NCI-H226 (cell line): ENCODE results near the gene TEX101.
"Not testable (repeated sequence)": the region's sequence is repeated elsewhere in the genome, so short reads cannot be mapped to it uniquely, and the experiment has no call there.

ENCODE experiments used
- DNase-seq: peaks from one replicate; pipeline ENCODE4 v3.0.0-alpha.2; 2015

Gene TEX101, protein sequence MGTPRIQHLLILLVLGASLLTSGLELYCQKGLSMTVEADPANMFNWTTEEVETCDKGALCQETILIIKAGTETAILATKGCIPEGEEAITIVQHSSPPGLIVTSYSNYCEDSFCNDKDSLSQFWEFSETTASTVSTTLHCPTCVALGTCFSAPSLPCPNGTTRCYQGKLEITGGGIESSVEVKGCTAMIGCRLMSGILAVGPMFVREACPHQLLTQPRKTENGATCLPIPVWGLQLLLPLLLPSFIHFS

DNA sequence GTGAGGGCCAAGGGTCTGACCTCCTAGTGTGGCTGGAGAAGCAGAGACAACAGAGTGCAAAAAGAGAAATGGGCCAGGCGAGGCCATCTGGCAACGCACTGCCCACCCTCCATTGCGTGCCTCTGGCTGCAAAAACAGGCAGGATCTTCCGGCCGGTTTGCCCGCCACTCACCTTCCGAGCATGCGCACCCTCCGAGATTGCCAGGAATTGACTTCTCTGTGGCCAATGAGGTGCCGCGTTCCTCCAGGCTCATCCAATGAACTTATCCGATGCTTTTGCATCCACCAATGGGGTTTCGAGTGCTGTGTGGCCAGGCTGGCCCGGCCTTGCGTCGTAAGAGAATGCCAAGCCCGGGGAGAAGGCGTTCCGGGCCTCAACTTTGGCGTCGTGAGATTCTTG, at the start of gene TEX101:
TEX101 (plus strand) TSS at position 337 of the 400 bp plus-strand sequence. CDS start 1,030 bp downstream, outside the sequence.
- no peak for DNase-seq

DNA sequence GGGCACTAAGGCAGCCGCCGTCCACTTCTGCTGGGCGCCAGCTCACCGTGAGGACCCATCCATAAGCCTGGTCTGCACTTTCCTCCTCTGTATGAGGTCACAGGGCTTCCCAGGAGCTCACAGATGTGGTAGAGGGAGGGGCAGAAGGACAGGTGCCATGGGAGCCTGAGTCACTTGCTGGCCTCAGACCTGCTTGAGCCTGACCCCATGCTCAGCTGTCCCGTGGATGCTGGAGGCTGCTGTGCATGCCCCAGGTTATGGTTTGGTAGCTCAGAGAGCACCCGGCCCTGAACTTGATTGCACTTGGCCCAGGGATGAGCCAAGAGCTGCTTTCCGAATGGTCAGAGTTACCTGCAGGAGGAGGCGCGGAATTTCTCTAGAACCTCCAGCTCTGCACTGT, 49.0 kb upstream of the TEX101 start:
- not testable (repeated sequence) for DNase-seq

DNA sequence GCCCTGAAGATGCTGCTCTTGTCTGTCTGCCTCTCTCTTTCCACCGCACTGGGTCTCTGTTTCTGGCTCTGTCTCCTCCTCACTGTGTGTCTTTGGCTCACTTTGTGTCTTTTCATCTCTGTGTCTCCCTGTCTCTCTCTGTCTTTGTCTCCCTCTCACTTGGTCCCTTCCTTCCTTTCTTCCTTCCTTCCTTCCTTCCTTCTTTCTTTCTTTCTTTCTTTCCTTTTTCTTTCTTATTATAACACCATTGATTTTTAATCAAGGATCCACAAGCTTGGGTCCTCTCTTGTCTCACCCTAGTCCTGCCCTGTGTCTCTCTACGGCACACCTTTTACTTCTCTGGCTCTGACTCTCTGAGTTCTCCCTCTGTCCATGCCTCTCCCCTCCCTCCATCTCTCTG, 46.9 kb upstream of the TEX101 start:
- DNase-seq, result no peak

DNA sequence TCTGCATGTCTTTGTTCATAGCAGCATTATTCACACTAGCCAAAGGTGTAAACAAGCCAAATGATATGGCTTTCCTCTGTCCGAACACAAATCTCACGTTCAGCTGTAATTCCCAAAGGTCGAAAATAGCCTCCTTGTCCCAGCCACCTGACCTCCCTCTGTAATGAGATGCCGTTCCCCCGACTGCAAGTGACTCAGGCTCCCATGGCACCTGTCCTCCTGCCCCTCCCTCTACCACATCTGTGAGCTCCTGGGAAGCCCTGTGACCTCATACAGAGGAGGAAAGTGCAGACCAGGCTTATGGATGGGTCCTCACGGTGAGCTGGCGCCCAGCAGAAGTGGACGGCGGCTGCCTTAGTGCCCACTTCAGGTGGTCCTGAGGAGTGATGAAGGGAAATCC, 45.8 kb upstream of the TEX101 start:
- DNase-seq, result not testable (repeated sequence)

DNA sequence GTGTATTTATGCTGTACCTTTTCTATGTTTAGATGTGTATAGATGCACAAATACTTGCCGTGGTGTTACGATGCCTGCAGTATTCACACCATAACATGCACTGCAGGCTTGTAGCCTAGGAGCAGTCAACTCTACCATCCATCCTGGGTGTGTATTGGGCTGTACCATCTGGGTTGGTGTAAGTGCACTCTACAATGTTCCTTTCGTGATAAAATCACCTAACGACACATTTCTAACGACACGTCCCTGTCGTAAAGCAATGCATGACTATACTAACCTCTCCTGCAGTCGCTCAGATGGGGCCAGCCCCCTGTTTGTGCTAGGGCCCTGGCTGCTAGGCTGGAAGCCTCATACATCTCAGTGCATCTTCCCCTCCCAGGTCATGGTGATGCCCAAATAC, 42.8 kb upstream of the TEX101 start:
- DNase-seq, result no peak

DNA sequence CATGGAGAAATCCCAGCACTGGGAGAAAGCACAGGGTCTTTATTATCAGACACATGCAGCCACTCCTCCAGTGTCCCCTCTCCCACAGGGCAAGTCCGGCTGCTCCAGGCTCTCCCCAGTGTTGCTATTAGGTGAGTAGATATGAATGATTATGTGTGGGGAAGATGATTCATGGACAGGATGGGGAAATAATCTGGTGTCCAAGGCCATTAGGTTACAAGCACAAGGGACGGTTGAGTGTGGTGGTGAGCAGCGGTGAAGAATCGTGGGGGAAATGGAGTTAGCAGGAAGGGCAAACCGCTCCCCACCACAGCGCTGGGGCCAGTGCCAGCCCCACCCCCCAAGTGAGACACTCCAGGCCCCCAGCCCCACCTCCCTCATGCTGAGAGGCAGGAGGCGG, 42.2 kb upstream of the TEX101 start:
- no peak for DNase-seq

DNA sequence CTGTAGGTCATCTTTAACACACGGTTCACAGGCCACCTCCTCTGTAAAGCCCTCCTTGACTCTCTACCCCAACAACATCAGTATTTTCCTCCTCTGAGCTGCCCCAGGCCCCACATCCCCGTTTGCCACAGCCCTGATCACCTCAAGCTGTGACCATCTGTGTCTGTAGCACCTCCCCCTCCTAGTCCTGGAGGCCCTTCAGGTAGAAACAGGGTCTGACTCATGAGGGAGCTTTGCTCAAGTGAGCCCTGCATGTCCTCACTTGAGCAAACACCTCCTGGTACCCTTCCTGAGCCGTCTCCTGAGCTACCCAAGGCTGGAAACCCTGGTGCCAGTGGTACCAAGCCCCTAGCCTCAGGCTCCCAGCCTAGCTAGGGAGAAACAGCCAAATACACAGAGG, 37.1 kb upstream of the TEX101 start:
- not testable (repeated sequence) for DNase-seq

DNA sequence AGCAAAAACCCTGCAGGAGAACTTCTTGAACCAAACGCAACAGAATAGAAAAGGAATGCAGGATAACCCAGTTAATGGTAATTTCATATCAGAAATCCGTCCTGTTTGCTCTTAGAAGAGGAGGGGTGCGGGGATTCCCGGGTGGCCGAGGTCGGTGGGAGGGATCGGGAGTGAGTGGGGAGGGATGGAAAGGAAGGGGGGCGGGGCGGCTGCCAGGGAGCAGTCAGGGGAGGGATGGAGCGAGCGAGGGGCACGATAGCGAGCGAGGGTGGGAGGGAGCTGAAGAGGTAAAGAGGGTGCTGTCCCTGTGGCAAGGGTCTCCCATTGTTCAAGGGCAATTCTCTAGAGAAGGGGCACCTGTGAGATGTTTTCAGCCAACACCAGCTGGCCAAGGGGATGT, 34.7 kb upstream of the TEX101 start:
- no peak for DNase-seq

DNA sequence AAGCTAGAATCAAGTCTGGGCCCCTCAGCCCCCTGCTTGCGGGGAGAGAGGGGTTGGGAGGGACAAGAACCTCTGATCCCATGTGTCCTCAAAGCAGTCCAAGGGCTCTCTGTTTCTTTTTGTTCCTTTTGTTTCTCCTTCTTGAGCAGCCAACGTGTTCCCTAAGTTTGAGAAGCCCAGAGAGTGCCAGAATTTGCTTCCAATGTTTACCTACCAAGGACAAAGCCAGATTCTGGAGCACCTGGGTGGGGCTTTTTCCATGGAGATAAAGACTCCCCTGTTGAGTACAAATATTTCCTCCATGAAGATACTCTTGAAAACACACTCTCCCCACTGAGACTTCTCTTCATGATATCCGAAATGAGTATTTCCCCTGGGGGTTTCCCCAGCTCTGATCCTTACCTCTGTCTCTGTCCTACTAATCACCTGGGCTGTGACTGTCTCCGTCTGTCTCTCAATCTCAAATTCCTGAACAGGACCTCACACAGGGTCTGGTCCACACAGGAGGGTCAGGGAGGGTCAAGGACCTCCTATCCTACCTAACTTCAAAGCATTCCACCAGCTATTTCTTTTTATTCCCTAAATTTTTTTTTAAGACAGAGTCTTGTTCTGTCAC, 33.8 kb upstream of the TEX101 start:
- DNase-seq, result no peak

DNA sequence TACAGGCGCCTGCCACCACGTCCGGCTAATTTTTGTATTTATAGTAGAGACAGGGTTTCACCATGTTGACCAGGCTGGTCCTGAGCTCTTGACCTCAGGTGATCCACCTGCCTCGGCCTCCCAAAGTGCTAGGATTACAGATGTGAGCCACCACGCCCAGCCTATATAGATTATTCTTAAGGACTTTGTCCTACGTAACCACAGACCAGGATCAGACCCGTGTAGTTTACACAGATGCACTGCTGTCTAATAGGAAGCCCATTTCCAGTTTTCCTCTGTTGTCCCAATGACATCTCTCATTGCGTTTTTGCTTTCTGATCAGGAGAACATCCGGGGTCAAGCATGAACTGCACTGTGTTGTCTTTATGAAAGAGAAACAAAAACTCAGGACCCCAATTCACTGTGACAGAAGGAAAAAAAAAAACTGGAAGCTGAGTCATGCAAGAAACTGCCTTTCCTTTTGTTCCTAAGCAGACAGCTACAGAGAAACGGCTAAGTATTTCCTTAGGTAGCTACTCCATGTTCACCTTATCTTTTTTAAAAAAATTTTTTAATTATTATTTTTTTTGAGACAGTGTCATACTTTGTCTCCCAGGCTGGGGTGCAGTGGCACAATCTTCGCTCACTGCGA, 32.0 kb upstream of the TEX101 start:
- not testable (repeated sequence) for DNase-seq

DNA sequence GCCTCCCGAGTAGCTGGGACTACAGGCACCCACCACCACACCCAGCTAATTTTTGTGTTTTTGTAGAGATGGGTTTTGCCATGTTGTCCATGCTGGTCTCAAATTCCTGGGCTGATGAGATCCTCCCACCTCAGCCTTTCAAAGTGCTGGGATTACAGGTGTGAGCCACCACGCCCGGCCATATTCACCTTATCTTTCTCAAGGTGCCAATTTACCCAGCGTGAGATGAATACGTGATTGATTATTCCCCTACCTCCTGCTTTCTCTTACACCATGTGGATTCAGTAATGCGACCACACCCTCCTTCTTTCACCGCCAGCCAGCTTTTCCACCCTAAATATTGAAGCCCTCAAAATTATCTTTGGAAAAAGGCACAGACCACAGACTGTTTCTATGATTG, 31.4 kb upstream of the TEX101 start:
- DNase-seq, result not testable (repeated sequence)

DNA sequence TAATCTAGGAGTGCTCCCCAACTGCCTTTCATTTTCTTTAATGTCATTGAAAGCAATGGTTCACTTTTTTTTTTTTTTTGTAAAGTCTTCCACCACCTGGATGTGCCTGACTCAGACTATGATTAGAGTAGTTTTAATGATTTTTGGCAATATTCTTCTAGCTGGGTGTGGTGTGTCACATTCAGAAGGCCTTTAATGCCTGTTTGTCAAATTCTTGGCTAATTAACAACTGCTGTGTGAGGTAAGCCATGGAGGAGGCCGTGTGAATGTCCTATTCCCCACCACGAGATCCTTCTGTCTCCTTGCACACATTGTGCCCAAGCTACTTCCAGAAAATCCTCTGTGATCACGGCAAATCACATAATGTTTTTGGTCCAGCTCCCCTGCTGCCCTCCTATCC, 30.9 kb upstream of the TEX101 start:
- DNase-seq, result not testable (repeated sequence)

DNA sequence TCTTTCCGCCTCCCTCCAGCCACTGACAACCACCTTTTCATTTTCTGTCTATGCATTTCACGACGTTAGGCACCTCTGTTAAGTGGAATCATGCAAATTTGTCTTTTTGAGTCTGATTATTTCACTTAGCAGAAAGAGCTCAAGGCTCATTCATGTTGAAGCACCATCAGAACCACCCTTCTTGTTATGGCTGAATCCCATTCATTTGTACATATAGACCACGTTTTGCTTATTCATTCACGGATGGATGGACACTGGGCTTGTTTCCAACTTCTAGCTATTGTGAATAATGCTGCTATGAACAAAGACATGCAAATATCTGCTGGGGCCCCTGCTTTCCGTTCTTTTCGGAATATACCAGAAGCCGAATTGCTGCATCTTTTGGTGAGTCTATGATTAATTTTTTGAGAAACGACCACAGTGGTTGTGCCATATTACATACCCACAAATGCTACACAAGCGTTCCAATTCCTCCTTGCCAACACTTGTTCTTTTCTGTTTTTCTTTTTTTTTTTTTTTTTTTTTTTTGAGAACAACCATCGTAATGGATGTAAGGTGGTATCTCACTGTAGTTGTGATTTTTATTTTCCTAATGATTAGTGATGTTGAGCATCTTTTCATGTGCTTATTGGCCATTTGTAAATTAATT, 23.7 kb upstream of the TEX101 start:
- not testable (repeated sequence) for DNase-seq

DNA sequence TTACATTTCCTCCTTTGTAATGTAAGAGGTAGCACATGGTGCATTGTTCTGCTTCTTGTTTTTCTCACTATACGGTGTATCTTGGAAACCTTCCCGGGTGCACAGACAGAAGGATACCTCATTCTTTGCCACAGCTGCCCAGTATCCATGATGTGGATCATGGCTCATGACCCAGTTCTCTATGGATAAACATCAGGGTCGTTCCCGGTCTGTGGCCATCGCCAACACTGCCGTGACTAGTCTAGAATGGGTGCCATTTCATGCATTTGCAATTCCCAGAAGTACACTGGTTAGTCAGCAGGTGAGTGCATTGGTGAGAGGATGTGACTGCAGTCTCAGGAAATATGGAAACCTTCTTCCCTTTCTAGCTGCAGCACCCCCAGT, 23.1 kb upstream of the TEX101 start:
- DNase-seq, result not testable (repeated sequence)

DNA sequence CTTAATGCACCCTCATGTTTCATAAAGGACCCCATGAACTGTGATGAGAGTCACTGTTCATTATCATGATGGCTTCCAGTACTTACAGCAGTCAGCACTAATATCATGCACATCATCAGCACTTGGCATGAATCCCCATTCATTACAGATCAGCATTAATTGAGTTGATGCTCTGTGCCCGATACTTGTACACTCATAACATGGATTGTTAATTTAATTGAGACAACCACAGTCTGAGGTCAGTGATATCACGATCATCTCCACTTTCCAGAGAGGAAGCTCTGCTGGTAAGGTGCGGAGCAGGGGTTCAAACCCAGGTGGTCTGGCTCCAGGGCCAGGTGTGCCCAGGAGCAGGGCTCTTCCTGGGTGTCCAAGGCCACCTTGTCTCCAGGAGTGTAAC, 21.2 kb upstream of the TEX101 start:
- DNase-seq, result not testable (repeated sequence)

DNA sequence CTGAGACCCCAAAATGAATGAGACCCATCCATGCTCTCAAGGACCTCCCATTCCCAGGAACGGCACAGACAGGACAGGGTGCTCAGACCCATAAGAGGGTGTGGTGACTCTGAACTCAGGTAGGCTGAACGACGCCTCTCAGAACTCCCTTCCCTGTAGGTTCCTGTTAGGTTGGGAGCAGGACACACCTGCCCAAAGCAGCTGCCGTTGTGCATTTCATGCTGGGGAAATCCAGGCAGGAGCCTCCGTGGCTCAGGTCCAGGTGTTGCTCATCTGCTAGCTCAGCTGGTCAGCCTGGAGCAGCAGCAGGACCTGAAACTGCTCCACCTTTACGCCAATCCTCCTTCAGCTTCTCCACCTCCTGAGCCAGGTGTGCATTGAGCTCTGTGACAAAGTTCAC, 19.1 kb upstream of the TEX101 start:
- no peak for DNase-seq

DNA sequence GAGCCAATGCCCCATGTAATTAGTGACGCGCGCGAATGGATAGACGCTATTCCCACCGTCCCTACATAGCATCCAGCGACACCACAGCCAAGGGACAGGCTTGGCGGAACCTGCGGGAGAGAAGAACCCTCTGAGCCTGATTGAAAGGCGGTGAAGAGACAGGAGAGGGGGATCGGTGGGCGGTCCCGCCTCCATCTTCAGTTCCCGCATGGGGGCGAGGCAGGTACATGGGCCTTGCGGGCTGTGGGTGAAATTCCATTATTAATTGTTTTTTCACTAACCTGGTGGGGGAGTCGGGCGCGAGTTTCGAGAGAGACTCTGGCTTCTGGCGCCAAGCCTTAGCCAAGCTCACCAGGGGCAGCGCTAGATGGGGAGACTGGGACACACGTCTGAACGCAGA, 8.4 kb upstream of the TEX101 start:
- no peak for DNase-seq

DNA sequence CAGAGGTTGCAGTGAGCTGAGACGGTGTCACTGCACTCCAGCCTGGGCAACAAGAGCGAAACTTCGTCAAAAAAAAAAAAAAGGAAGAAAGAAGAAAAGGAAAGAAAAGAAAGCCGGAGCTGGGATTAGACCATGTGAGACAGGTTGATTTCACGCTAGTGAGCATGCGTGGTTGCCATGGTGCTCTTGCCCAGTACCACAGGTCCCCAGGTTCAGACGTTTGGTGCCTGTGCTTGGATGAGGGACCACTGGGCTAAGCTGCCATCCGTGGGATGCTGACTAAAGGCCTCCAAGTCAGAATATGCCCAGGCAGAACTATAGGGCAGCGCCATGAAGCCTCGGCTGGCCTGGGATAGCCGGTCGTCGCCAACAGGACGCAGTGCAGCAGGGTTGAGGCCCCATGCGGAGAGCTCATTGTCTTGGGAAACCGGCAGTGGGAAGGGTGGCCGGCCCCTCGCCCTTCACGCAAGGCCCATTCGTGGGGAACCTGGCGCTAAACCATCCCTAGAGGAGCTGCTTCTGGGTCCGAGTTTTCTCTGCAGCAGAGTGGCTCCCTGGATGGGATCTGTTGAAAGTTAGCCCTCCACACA, 7.2 kb upstream of the TEX101 start:
- no peak for DNase-seq

DNA sequence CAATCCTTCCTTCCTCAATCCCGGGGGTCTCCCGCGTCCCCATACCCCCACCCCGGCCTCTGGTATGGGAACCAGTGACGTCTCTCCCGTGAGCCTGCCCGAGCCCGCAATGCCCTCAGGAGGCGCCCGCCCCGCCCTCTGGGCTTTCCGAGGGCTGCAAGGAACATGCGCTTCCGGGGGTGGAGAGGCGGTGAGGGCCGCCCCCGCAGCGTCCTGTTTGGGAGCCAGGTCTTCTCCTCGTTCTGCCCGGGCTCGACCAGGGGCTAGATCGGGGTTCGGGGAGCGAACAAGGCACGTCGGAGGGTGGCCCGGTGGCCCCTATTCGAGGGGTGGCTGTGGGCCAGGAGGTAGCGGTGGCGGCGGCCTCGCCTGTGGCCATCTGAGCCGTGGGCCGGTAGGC, 6.6 kb upstream of the TEX101 start:
- no peak for DNase-seq

DNA sequence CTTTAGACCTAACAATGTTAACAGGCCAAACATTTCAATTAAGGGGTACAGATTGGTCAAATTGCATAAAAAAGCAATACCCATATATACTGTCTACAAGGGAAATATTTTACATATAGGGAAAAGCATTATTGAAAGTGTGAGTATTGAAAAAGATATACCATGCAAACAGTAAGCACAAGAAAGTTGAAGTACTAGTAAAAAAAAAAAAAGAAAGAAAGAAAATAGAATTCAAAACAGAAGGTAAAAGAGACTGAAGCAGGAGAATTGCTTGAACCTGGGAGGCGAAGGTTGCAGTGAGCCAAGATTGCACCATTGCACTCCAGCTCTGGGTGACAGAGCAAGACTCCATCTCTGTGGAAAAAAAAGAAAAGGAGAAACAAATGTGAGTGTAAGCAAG, 5.3 kb upstream of the TEX101 start:
- no peak for DNase-seq

DNA sequence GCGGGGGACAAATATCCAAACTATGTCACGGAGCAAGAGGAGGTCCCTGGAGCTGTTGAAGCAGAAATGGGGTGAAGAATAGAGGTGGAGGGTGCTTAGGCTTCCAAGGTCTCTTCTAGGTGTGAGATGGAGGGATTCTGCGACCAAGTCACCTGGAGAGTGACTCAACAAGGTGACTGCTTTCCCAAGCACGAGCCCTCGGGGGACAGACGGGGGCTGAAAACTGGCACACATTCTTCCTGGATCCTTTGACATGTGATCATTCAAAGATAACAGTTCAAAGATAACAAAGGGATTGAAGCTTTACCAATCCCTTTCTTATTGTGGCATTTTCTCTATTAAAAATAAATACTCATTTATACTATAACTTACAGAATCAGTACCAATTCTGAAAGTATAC, 2.2 kb upstream of the TEX101 start:
- no peak for DNase-seq

DNA sequence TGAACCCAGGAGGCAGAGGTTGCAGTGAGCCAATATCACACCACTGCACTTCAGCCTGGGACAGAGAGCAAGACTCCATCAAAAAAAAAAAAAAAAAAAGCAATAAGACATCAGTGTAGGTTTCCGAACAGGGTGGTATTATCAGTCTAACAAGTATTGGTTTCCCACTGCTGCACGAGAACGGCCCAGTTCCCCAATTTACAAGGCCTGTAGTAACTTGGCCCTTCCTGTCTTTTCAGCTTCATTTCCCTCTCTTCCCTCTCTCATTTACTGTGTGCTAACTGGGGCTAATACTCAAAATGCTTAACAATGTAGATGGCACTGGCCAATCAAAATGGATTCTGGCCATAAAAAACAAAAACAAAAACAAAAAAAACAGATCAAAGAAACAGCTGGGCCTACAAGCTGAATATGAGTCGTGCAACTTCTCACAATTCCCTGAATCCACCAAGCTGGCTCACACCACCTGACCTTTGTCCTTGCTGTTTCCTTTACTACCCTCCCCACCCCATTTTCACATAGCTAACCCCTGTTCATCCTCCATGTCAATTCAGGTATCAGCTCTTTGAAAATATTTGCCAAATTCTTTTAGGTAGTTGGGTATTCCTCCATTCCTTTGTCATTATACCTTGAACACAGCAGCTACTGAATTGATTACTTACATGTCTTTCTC, 2.4 kb downstream of the TEX101 start:
- no peak for DNase-seq

DNA sequence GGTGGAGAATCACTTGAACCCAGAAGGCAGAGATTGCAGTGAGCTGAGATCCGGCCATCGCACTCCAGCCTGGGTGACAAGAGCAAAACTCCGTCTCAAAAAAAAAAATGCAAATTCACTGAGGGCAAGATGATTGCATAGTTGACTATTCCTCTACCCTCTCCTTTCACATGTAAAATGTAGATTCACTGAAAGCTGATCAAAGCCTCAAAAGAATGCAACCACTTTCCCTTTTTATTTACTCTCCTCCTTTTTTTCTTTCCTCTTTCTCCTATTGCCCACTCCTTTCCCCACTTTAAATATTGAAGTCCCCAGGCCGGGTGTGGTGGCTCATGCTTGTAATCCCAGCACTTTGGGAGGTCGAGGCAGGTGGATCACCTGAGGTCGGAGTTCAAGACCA, 6.3 kb downstream of the TEX101 start:
- no peak for DNase-seq
